Ascending aorta (tissue), 2 donors: ENCODE results near the gene MUC16. TPM values are rescaled to one million over a fixed set of nuclear protein-coding genes. Genes with fewer than 3 reads are reported as not detected.

Source experiments
- DNase-seq, 2 donors: peaks; one replicate each; pipeline ENCODE4 v3.0.0-alpha.2; 2019; ENCODE audit warnings: low spot score in 2 of 2
- H3K27ac ChIP-seq, 2 donors: fragments of 200-600 bp; sonication (generic); one replicate each; pipeline ENCODE4 v1.5.1; 2016 to 2017; ENCODE audit warnings: mild to moderate bottlenecking in 1 of 2
- H3K27me3 ChIP-seq: fragments of 200-600 bp; sonication (generic); one replicate; pipeline ENCODE4 v1.5.1; 2017
- H3K36me3 ChIP-seq, 2 donors: fragments of 200-600 bp; sonication (generic); one replicate each; pipeline ENCODE4 v1.5.1; 2016
- H3K4me1 ChIP-seq, 2 donors: fragments of 200-600 bp; sonication (generic); one replicate each; pipeline ENCODE4 v1.5.1; 2016 to 2017; ENCODE audit warnings: mild to moderate bottlenecking in 1 of 2
- H3K4me3 ChIP-seq, 2 donors: fragments of 200-600 bp; sonication (generic); one replicate each; pipeline ENCODE4 v1.5.1; 2016 to 2017; ENCODE audit warnings: mild to moderate bottlenecking in 1 of 2
- H3K9me3 ChIP-seq, 2 donors: fragments of 200-600 bp; sonication (generic); one replicate each; pipeline ENCODE4 v1.5.1; 2016
- CTCF ChIP-seq, 3 experiments: fragments of 200-600 bp in 2 of 3; fragments of 450-650 bp in 1 of 3; sonication (generic) in 2 of 3; IDR thresholded peaks; one replicate each; pipeline ENCODE4 v1.5.1; 2016 to 2019; ENCODE audit warnings: antibody characterized with exemption in 3 of 3, mild to moderate bottlenecking in 1 of 3, moderate library complexity in 1 of 3
- intact Hi-C: fragments of 100-400 bp; cut with DNase I; formaldehyde crosslinking; loops from one replicate; pipeline ENCODE4 v1.15.1; 2023
- total RNA-seq: library from RNA; depleted of rRNA; stranded (reverse); fragments of >200 nt; gene quantifications from one replicate; pipeline ENCODE4 v1.1.0, GENCODE V29; 2016

MUC16 gene
- total RNA-seq, 1 donor from 2014 or later = 0.32 TPM

- H3K9me3 ChIP-seq = no peaks in the 10 kb centered on the region
- no peak for TF ChIP-seq CTCF (IDR thresholded peaks at IDR 0.05)
- H3K27ac ChIP-seq = no peak overlapping the region
- no peak for DNase-seq
- H3K27me3 ChIP-seq = no peaks in the 10 kb centered on the region
- no peak overlapping the region for H3K4me3 ChIP-seq
- no peaks in the 10 kb centered on the region for H3K36me3 ChIP-seq
- intact Hi-C loops = no loop called here
- no peaks in the 10 kb centered on the region for H3K4me1 ChIP-seq
These were observed 9.3 kb downstream of the MUC16 start for GRCh38 chr19:9000933-9001332.

- intact Hi-C loops = no loop called here
- TF ChIP-seq CTCF (IDR thresholded peaks at IDR 0.05) = no peak
These were observed 22.0 kb downstream of the MUC16 start for GRCh38 chr19:8988204-8988603.

GRCh38 chr19:8986296-8986695 lies 23.9 kb downstream of the MUC16 start:
- TF ChIP-seq CTCF (IDR thresholded peaks at IDR 0.05) = no peak
- Histone ChIP-seq H3K27ac (no peak overlapping the region), H3K9me3 (no peaks in the 10 kb centered on the region), H3K4me1 (no peaks in the 10 kb centered on the region), H3K4me3 (no peak overlapping the region), H3K27me3 (no peaks in the 10 kb centered on the region), H3K36me3 (no peaks in the 10 kb centered on the region)
- no peak for DNase-seq
- intact Hi-C loops = no loop called here

More at GRCh38 chr19:8988204-8988603, 22.0 kb downstream of the MUC16 start:
- no peak overlapping the region for H3K4me3 ChIP-seq
- DNase-seq = no peak
- no peak overlapping the region for H3K27ac ChIP-seq
- H3K9me3 ChIP-seq = no peaks in the 10 kb centered on the region
- no peaks in the 10 kb centered on the region for H3K36me3 ChIP-seq
- no peaks in the 10 kb centered on the region for H3K27me3 ChIP-seq
- H3K4me1 ChIP-seq = no peaks in the 10 kb centered on the region

GRCh38 chr19:8973501-8974091 lies 36.6 kb downstream of the MUC16 start:
- no peak for TF ChIP-seq CTCF (IDR thresholded peaks at IDR 0.05)
- no peaks in the 10 kb centered on the region for H3K9me3 ChIP-seq
- H3K4me3 ChIP-seq = no peak overlapping the region
- H3K27ac ChIP-seq = no peak overlapping the region
- H3K36me3 ChIP-seq = no peaks in the 10 kb centered on the region
- intact Hi-C loops = no loop called here
- H3K4me1 ChIP-seq = no peaks in the 10 kb centered on the region
- DNase-seq = no peak
- no peaks in the 10 kb centered on the region for H3K27me3 ChIP-seq

- H3K9me3 ChIP-seq = no peaks in the 10 kb centered on the region
- no peak overlapping the region for H3K27ac ChIP-seq
- no peaks in the 10 kb centered on the region for H3K4me1 ChIP-seq
- intact Hi-C loops = no loop called here
- no peaks in the 10 kb centered on the region for H3K36me3 ChIP-seq
- H3K27me3 ChIP-seq = no peaks in the 10 kb centered on the region
- DNase-seq = no peak
- H3K4me3 ChIP-seq = no peak overlapping the region
- no peak for TF ChIP-seq CTCF (IDR thresholded peaks at IDR 0.05)
These were observed 44.3 kb downstream of the MUC16 start for GRCh38 chr19:8965887-8966286.

Other genes starting within 250 kb of the MUC16 start
- 12.8 TPM for gene ZNF558, start 178.1 kb downstream of the MUC16 start, total RNA-seq
- gene MBD3L1, start 178.0 kb downstream of the MUC16 start, total RNA-seq = not detected
- not detected for gene OR1M1, start 76.7 kb upstream of the MUC16 start, total RNA-seq
- gene OR7G2, start 97.1 kb upstream of the MUC16 start, total RNA-seq = not detected
- not detected for gene OR7G1, start 105.4 kb upstream of the MUC16 start, total RNA-seq
- gene OR7G3, start 116.5 kb upstream of the MUC16 start, total RNA-seq = not detected
- 22.0 TPM for gene ZNF317, start 130.0 kb upstream of the MUC16 start, total RNA-seq
- gene OR7D2, start 168.6 kb upstream of the MUC16 start, total RNA-seq = not detected
- not detected for gene OR7D4, start 209.2 kb upstream of the MUC16 start, total RNA-seq
- gene OR7E24, start 240.5 kb upstream of the MUC16 start, total RNA-seq = not detected